ENCODE data around the gene POT1.

Gene POT1

DNA sequence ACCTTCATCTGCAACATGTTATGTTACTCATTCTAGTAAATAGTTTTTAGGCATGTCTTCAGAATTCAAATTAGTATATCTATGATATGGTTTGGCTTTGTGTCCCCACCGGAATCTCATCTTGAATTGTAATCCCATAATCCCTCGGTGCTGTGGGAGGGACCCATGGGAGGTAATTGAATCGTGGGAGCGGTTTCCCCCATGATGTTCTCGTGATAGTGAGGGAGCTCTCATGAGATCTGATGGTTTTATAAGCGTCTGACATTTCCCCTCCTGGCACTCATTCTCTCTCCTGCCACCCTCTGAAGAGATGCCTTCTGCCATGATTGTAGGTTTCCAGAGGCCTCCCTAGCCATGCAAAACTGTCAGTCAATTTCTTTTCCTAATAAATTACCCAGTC, 143.6 kb downstream of the POT1 start:
- no peak overlapping the region for H3K4me3 ChIP-seq (ENCODE audit: low read length)
- TF ChIP-seq CTCF (IDR thresholded peaks at IDR 0.05; ENCODE audit: insufficient read depth, low read depth, low read length, missing control alignments), result no peak
- DNase-seq (ENCODE audit: low read depth), result no peak

DNA sequence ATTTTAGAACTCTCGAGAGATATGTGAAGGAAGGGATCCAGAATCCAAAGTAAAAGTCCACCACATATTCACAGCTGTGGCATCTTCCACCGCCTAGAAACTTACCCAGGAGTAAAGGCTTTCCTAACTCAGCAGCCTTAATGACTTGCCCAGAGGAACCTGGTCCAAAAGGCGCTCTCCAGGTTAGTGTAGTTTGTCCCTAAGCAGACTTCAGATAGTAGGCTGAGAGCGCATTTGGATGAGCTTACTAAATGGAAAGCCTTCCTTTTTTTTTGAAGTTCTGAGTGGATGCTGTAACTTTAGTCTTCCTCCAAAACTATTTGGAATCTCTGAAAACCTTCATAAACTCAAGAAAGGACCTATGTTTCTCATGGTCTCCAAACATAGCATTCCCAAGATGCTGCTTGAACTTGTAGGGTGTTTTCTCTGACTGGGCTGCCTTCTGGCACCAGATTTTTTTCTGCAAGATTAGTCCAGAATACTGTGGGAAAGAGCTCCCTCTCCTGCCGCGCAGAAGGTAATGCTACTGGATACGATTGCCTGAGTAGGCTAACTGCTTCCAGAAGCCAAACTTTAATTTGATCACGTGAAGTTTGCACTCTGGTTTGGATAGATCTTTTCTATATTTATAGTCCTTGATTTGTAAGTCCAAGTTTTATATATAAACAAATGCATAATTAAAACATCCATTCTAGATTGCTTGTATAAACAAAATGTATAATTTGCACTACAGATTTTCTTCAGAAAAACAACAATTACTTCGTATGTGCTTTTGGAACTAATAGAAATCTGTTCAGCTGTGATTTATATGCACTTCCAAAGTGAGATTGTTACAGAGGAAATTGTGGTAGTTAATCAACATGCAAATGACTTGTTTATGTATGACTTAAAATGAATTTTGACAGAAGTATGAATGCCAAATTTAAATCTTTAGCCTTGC, 144.5 kb downstream of the POT1 start:
- no peak overlapping the region for H3K4me3 ChIP-seq (ENCODE audit: low read length)
- DNase-seq (ENCODE audit: low read depth), result peak; percentile 67
- peak; percentile 95 for TF ChIP-seq CTCF (IDR thresholded peaks at IDR 0.05; ENCODE audit: insufficient read depth, low read depth, low read length, missing control alignments)

GRCh38 chr7:124783271-124783670, 146.4 kb downstream of the POT1 start:
- no peak overlapping the region for H3K4me3 ChIP-seq (ENCODE audit: low read length)
- DNase-seq (ENCODE audit: low read depth), result no peak
- no peak for TF ChIP-seq CTCF (IDR thresholded peaks at IDR 0.05; ENCODE audit: insufficient read depth, low read depth, low read length, missing control alignments)

DNA sequence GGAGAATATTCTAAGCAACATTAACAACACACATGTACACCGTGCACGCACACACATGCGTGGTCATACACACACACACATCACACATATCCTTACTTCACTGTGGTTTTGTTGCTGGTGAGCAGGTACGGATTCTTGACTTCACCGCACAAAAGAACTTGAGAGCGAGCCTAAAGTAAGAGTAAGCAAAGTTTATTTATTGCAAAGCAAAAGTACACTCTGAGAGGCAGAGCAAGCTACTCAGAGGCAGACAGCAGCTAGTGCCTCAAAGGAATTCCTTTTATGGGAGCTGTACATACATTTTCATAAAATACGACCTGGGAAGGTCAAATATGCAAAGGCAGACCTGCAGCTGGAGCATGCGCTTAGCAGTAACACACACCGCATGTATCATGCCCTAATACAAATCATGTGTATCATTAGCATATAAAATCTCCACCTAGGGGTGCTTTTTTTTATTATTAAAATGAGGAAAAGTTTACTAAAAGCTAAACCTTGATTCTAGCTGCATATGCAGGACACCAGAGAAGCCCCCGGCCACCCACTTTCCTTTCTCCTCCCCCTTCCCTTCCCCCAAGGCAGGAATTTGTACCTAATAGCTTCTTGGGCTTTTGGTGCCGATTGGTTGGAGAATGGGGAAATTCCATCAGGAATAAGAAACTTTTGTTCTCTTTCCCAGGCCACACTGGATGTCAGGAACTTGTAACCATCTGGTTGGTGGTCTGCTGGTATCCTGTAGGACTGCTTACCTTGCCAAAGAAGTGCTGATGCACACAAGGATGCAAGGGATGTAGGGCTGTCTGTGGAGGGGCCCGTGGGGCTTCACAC, 147.5 kb downstream of the POT1 start:
- no peak overlapping the region for H3K4me3 ChIP-seq (ENCODE audit: low read length)
- TF ChIP-seq CTCF (IDR thresholded peaks at IDR 0.05; ENCODE audit: insufficient read depth, low read depth, low read length, missing control alignments), result no peak
- no peak for DNase-seq (ENCODE audit: low read depth)

DNA sequence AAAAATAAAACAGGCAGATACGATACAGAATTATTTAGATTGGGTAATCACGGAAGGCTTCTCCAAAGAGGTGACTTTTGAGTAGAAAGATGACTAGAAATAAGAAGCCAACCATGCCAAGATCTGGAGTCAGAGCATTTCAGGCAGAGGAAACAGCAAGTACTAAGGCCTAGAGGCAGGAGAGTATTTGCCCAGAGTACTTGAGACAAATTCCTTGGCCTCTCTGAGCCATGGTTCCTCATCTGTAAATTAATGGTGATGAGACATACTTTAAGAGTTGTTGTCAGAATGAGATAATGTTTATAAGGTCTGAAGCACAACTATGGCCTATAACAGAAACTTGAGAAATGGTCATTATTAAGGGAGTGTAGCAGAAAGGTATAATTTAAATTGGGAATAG, 148.2 kb downstream of the POT1 start:
- DNase-seq (ENCODE audit: low read depth), result no peak
- no peak overlapping the region for H3K4me3 ChIP-seq (ENCODE audit: low read length)
- TF ChIP-seq CTCF (IDR thresholded peaks at IDR 0.05; ENCODE audit: insufficient read depth, low read depth, low read length, missing control alignments), result no peak

DNA sequence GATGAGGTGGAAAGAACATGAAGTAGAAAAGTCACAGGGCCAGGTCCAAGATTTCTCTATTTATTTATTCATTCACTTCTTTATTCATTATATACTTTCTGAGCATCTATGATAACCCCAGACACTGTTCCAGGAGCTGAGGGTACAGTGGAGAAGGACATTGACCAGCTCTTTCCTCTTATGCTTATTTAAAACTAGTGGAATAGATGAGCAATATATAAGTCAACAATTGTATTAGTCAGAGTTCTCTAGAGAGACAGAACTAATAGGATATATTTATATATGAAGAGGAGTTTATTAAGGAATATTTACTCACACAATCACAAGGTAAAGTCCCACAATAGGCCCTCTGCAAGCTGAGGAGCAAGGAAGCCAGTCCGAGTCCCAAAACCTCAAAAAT, 149.0 kb downstream of the POT1 start:
- DNase-seq (ENCODE audit: low read depth), result peak; percentile 24
- H3K4me3 ChIP-seq (ENCODE audit: low read length), result no peak overlapping the region
- TF ChIP-seq CTCF (IDR thresholded peaks at IDR 0.05; ENCODE audit: insufficient read depth, low read depth, low read length, missing control alignments), result no peak
